ENCODE results near the gene CCL3. TPM values are rescaled to one million over a fixed set of nuclear protein-coding genes. Genes with fewer than 3 reads are reported as not detected.
"Not testable (repeated sequence)": the region's sequence is repeated elsewhere in the genome, so short reads cannot be mapped to it uniquely, and the experiment has no call there.

Gene CCL3
- total RNA-seq, 1 donor from 2014 or later = 0.78 TPM

GRCh38 chr17:36115649-36115977 lies 25.7 kb upstream of the CCL3 start:
- DNase-seq (ENCODE audit: low spot score) = not testable (repeated sequence)

DNA sequence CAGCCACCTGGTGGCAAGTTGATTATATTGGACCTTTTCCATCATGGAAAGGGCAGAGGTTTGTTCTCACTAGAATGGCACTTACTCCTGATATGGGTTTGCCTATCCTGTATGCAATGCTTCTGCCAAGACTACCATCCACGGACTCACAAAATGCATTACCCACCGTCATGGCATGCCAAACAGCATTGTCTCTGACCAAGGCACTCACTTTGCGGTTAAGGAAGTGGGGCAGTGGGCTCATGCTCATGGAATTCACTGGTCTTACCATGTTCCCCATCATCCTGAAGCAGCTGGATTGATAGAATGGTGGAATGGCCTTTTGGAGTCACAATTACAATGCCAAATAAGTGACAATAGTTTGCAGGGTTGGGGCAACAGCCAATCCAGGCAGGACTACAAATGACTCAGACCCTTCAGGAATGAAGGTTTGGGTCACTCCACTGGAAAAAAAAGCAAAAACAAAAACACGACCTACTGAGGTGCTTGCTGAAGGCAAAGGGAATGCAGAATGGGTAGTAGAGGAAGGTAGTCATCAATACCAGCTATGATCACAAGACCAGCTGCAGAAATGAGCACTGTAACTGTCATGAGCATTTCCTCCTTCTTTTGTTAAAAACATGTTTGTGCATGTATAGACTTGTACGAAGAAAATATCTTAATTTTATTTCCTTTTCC lies 25.2 kb upstream of the CCL3 start:
- not testable (repeated sequence) for DNase-seq (ENCODE audit: low spot score)

DNA sequence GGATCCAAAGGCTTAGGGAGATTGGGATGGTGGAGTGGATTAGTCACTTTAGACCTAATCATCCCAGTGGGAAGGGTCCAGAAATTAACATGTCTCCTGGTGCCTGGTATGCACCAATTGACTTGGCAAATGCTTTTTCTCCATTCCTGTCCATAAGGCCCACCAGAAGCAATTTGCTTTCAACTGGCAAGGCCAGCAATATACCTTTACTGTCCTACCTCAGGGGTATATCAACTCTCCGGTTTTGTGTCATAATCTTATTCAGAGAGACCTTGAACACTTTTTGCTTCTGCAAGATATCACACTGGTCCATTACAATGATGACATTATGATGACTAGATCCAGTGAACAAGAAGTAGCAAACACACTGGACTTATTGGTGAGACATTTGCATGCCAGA lies 23.2 kb upstream of the CCL3 start:
- DNase-seq (ENCODE audit: low spot score) = not testable (repeated sequence)

DNA sequence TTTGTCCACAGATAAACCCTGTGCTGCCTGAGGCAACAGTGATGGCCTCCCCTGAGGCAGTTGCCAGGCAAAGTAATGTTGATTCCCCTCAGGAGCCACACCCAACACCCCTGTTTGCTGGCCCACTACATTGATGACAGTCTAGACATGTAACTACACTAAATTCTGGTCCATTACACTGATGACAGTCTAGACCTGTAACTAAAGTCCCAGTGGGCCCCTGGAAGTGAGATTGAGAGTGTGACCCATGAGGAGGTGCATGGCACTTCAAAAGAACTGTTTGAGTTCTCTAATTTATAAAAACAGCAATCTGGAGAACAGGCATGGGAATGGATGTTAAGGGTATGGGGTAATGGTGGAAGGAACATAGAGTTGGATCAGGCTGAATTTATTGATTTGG lies 22.6 kb upstream of the CCL3 start:
- DNase-seq (ENCODE audit: low spot score) = no peak

- DNase-seq (ENCODE audit: low spot score) = no peak
Observed at GRCh38 chr17:36111068-36111490, 21.1 kb upstream of the CCL3 start.

- DNase-seq (ENCODE audit: low spot score) = not testable (repeated sequence)
Observed at GRCh38 chr17:36108265-36108664, 18.3 kb upstream of the CCL3 start.

GRCh38 chr17:36107660-36108059 lies 17.7 kb upstream of the CCL3 start:
- no peak for DNase-seq (ENCODE audit: low spot score)

DNA sequence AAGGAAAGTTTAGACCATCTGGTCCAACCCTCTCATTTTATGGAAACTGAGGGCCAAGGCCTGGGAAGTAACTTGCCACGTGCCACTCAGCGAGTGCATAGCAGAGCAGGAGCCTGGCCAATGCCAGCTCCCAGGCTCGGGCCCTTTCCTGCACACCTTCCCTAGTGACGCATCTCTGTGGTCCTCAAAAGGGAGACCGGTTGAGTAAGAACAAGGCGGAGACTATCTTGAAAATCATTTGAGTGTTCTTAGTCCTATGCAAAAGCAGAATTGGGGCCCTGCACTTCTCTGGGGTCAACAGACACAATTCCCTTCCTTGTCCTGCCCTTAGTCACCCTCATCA lies 16.5 kb upstream of the CCL3 start:
- no peak for DNase-seq (ENCODE audit: low spot score)

GRCh38 chr17:36105781-36106492 lies 16.0 kb upstream of the CCL3 start:
- no peak for DNase-seq (ENCODE audit: low spot score)

- no peak for DNase-seq (ENCODE audit: low spot score)
Observed at GRCh38 chr17:36104701-36105181, 14.8 kb upstream of the CCL3 start.

DNA sequence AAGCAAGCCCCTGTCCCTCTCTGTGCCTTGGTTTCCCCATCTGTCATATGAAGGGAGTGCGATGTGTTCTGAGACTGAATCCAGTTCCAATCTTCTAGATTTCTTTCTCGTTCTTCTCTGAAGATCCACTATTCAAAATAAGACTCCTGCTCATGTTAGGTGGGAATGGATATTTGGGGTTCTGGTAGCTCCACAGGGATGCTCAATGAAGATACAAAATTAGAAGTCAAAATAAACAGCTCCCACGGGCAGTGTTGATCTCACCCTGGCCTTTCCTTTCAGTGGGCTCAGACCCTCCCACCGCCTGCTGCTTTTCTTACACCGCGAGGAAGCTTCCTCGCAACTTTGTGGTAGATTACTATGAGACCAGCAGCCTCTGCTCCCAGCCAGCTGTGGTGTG lies 14.3 kb upstream of the CCL3 start:
- not testable (repeated sequence) for DNase-seq (ENCODE audit: low spot score)

- DNase-seq (ENCODE audit: low spot score) = not testable (repeated sequence)
Observed at GRCh38 chr17:36103401-36103975, 13.5 kb upstream of the CCL3 start, which contains the start of gene CCL4. TSS of gene CCL4 (plus strand) at chr17:36103827. CDS start at chr17:36103906, 79 bp downstream.

DNA sequence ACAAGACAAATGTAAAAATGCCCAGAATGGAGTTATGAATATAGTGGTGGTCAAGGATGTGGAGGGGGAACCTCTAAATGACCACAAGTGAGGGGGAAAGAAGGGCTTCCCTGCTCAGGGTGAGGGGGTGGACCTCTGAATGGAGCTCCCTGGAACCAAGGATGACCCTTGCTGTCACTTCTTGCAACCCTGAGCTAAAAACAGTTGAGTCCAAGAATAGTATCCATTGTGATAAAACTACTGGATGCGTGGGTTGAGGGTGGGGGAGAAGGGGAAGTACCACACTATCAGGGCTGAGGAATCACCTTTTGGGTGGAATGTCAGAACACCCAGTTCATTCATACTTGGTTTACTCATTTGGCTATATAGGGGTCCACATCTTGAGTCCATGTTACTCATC lies 9.1 kb upstream of the CCL3 start:
- not testable (repeated sequence) for DNase-seq (ENCODE audit: low spot score)

GRCh38 chr17:36095992-36096391 lies 6.0 kb upstream of the CCL3 start:
- no peak for DNase-seq (ENCODE audit: low spot score)

GRCh38 chr17:36094746-36095145 lies 4.8 kb upstream of the CCL3 start:
- DNase-seq (ENCODE audit: low spot score) = no peak

DNA sequence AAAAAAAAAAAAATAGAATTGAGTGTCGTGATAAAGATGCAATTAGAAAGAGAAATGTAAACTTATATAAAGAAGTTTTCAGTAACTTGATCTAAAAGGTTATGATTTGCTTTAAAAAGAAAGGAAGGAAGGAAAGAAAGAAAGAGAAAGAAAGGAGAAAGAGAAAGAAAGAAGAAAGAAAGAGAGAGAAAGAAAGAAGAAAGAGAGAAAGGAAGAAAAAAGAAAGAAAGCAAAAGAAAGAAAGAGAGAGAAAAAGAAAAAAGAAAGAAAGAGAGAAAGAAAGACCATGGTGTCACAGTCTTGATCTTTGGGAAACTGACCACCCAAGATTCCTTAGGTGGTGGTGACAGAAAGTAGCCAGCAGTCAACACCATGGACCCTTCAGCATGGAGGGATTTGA lies 4.3 kb upstream of the CCL3 start:
- no peak for DNase-seq (ENCODE audit: low spot score)

- not testable (repeated sequence) for DNase-seq (ENCODE audit: low spot score)
Observed at GRCh38 chr17:36092715-36093114, 2.8 kb upstream of the CCL3 start.

DNA sequence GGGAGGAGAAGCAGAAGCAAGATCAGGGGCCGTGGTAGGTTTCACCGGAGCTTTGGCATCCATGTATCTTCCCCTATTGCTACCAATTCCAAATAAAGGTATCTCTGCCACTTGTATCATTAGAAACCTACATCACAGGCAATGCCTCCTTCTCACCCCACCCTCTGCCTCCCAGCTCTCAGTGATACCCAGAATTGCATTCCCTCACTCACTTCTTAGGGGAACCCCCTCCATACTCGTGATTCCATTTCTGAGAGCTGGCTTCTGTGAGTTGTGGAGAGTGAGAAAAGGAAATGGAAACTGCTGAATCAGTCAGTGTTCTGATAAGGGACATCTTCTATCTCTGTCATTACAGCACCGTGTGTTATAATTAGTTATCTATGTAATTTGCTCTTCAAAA lies 2.3 kb upstream of the CCL3 start:
- DNase-seq (ENCODE audit: low spot score) = no peak

DNA sequence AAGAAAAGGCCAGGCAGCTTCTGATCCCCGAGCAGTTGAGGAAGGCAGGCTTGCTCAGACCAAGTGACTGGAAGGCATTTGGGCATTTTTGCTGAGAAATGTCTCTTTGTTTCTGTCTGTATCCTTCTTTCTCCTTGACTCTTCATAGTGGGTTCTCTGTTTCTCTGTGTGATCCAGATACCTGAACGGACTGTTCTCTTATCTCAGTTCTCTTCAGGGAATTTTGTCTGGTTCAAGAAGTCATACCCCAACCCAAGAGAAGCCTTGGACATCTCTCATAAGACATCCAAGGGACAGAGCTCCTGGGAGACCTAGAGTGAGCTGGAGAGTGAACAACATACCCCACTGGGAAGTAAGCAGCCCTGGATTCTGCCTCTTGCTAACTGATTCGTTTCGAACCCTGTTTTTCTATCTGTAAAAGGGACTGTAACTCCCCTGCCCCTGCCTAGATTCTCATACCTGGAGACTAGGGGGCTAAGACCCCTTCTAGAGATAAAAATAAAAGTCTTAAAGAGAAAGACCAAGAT lies 541 bp downstream of the CCL3 start:
- DNase-seq (ENCODE audit: low spot score) = no peak

DNA sequence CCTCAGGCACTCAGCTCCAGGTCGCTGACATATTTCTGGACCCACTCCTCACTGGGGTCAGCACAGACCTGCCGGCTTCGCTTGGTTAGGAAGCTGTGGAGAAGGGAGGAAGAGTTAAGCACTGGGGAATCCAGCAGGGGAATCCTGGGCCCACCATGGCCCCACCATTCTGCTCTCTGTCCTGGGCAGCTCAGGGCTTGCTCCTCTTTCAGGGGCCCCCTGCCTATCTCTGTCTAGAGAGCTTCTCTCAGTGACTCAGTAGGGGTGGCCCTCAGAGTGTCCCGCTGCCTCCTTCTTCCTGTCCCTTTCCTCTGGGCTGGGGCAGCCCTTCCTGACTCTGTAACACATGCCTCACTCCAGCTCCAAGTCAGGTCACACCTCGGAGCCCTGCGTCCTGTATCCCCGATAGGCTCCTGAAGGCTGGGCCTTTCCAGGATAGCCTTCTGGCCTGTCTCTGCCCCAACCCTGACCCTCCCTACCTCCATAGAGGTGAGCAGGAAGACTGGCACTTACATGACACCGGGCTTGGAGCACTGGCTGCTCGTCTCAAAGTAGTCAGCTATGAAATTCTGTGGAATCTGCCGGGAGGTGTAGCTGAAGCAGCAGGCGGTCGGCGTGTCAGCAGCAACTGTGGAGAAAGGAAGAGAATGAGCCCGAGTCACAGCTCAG lies 1.1 kb downstream of the CCL3 start:
- no peak for DNase-seq (ENCODE audit: low spot score)

DNA sequence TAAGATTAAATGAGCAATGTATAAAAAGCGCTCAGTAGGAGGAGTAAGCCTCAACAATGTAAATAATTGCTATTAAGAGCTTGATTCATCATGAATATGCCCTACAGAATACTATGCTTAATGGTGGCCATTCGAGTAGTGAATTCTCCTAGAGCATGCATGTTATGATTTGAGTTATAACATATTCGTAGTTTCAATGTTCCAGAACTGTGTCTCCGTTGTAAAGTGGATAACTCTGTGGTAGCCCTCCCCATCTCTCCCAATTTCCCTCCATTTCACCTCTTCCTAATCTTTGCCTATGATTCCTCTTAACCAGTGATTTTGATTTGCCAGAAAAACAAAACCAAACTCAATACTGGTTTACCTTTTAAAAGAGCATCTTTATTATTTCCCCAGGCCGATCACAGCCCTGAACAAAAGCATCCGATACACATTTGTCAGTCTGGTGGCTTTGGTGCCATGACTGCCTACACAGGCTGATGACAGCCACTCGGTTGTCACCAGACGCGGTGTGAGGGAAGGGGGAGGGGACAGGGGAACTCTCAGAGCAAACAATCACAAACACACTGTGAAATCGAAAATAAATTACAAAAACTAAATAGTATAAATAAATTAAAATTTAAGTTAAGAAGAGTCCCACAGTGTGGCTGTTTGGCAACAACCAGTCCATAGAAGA lies 1.9 kb downstream of the CCL3 start:
- DNase-seq (ENCODE audit: low spot score) = not testable (repeated sequence)

GRCh38 chr17:36087471-36087870 lies 2.5 kb downstream of the CCL3 start:
- DNase-seq (ENCODE audit: low spot score) = not testable (repeated sequence)

All from ureter (tissue), 1 donor.